GM18508 (cell line): ENCODE results near the gene FOXP2.

Source experiments
- ATAC-seq: cut with Tn5 transposase; IDR thresholded peaks from one replicate; pipeline ENCODE4 v1.9.1; 2021; ENCODE audit warnings: moderate number of reproducible peaks; ENCODE audit not compliant: insufficient read depth, unreplicated experiment

The FOXP2 gene

GRCh38 chr7:114695182-114695581 is 280.6 kb downstream of the FOXP2 start:
- ATAC-seq, result no peak

- ATAC-seq, result no peak
Measured at GRCh38 chr7:114700247-114700928, 285.8 kb downstream of the FOXP2 start.

- no peak for ATAC-seq
Measured at GRCh38 chr7:114703677-114704076, 289.1 kb downstream of the FOXP2 start.

- ATAC-seq, result no peak
Measured at GRCh38 chr7:114708646-114709045, 294.0 kb downstream of the FOXP2 start.

GRCh38 chr7:114710499-114710898 is 295.9 kb downstream of the FOXP2 start:
- no peak for ATAC-seq

- ATAC-seq, result no peak
Measured at GRCh38 chr7:114711241-114711640, 296.6 kb downstream of the FOXP2 start.

GRCh38 chr7:114715907-114716306 is 301.3 kb downstream of the FOXP2 start:
- ATAC-seq, result no peak

- no peak for ATAC-seq
Measured at GRCh38 chr7:114718861-114719260, 304.2 kb downstream of the FOXP2 start.

GRCh38 chr7:114720725-114721124 is 306.1 kb downstream of the FOXP2 start:
- no peak for ATAC-seq

GRCh38 chr7:114722562-114722961 is 307.9 kb downstream of the FOXP2 start:
- ATAC-seq, result no peak

GRCh38 chr7:114723308-114723707 is 308.7 kb downstream of the FOXP2 start:
- no peak for ATAC-seq

GRCh38 chr7:114740095-114740494 is 325.5 kb downstream of the FOXP2 start:
- no peak for ATAC-seq

GRCh38 chr7:114740941-114741340 is 326.3 kb downstream of the FOXP2 start:
- no peak for ATAC-seq

GRCh38 chr7:114741911-114742310 is 327.3 kb downstream of the FOXP2 start:
- ATAC-seq, result no peak
